H9 (cell line): ENCODE measurements around the gene STK38. TPM values are rescaled to one million over a fixed set of nuclear protein-coding genes. Genes with fewer than 3 reads are reported as not detected.

Experiments
- DNase-seq: peaks from one replicate; pipeline ENCODE4 v3.0.0-alpha.2; 2017
- H2AFZ ChIP-seq: one replicate; pipeline ENCODE4 v1.6.1; 2013; ENCODE audit warnings: mild to moderate bottlenecking, low read length, control low read depth, moderate library complexity
- H2AK5ac ChIP-seq: 2 replicates; pipeline ENCODE4 v1.6.1; 2013; ENCODE audit warnings: low read length, control low read depth, mixed read lengths; ENCODE audit not compliant: insufficient read length
- H2BK120ac ChIP-seq: one replicate; pipeline ENCODE4 v1.6.1; 2013; ENCODE audit warnings: low read depth, mild to moderate bottlenecking, low read length, control low read depth, inconsistent platforms; ENCODE audit not compliant: poor library complexity, severe bottlenecking
- H2BK12ac ChIP-seq: 2 replicates; pipeline ENCODE4 v1.6.1; 2013; ENCODE audit warnings: low read length, control low read depth, mixed read lengths, low read depth; ENCODE audit not compliant: insufficient read length
- H2BK15ac ChIP-seq: 2 replicates; pipeline ENCODE4 v1.6.1; 2013; ENCODE audit warnings: low read depth, low read length, control low read depth
- H2BK20ac ChIP-seq: one replicate; pipeline ENCODE4 v1.6.1; 2013; ENCODE audit warnings: low read depth, mild to moderate bottlenecking, low read length, control low read depth, inconsistent platforms; ENCODE audit not compliant: poor library complexity, severe bottlenecking
- H2BK5ac ChIP-seq: 2 replicates; pipeline ENCODE4 v1.6.1; 2013; ENCODE audit warnings: low read length, control low read depth, mixed read lengths; ENCODE audit not compliant: insufficient read length
- H3K14ac ChIP-seq: 2 replicates; pipeline ENCODE4 v1.6.1; 2013; ENCODE audit warnings: low read length, control low read depth; ENCODE audit not compliant: insufficient read depth
- H3K18ac ChIP-seq: 2 replicates; pipeline ENCODE4 v1.6.1; 2013; ENCODE audit warnings: low read depth, mild to moderate bottlenecking, mixed read lengths, low read length, control low read depth; ENCODE audit not compliant: insufficient read length
- H3K23ac ChIP-seq: 2 replicates; pipeline ENCODE4 v1.6.1; 2013; ENCODE audit warnings: low read length, control low read depth, mixed read lengths, low read depth; ENCODE audit not compliant: insufficient read length
- H3K23me2 ChIP-seq: 2 replicates; pipeline ENCODE4 v1.6.1; 2013; ENCODE audit warnings: low read depth, mild to moderate bottlenecking, mixed read lengths, low read length, control low read depth; ENCODE audit not compliant: insufficient read length, poor library complexity, severe bottlenecking
- H3K27ac ChIP-seq: 2 replicates; pipeline ENCODE4 v1.5.1; 2013; ENCODE audit warnings: low read length, control low read depth, mixed read lengths, low read depth; ENCODE audit not compliant: insufficient read length
- H3K27me3 ChIP-seq: 2 replicates; pipeline ENCODE4 v1.6.1; 2013; ENCODE audit warnings: low read length, control low read depth, inconsistent platforms; ENCODE audit not compliant: insufficient read depth
- H3K4ac ChIP-seq: 2 replicates; pipeline ENCODE4 v1.6.1; 2013; ENCODE audit warnings: low read depth, mild to moderate bottlenecking, control low read depth, inconsistent platforms, low read length, moderate library complexity
- H3K4me1 ChIP-seq: 2 replicates; pipeline ENCODE4 v1.6.1; 2013; ENCODE audit warnings: low read length, control low read depth, inconsistent platforms; ENCODE audit not compliant: insufficient read depth
- H3K4me2 ChIP-seq: 2 replicates; pipeline ENCODE4 v1.6.1; 2013; ENCODE audit warnings: low read length, control low read depth, mixed read lengths; ENCODE audit not compliant: insufficient read length, insufficient read depth
- H3K56ac ChIP-seq: 2 replicates; pipeline ENCODE4 v1.6.1; 2013; ENCODE audit warnings: low read depth, mild to moderate bottlenecking, mixed read lengths, low read length, control low read depth; ENCODE audit not compliant: insufficient read length
- H3K79me1 ChIP-seq: 2 replicates; pipeline ENCODE4 v1.6.1; 2013; ENCODE audit warnings: low read depth, mild to moderate bottlenecking, moderate library complexity, low read length, control low read depth, inconsistent platforms; ENCODE audit not compliant: insufficient read depth, poor library complexity, severe bottlenecking
- H3K79me2 ChIP-seq: 2 replicates; pipeline ENCODE4 v1.6.1; 2013; ENCODE audit warnings: low read length, control low read depth, inconsistent platforms; ENCODE audit not compliant: insufficient read depth
- H3K9ac ChIP-seq: 2 replicates; pipeline ENCODE4 v1.6.1; 2013; ENCODE audit warnings: low read length, control low read depth, mixed read lengths; ENCODE audit not compliant: insufficient read length; ENCODE audit errors: extremely low read depth
- H3K9me3 ChIP-seq: one replicate; pipeline ENCODE4 v1.6.1; 2013; ENCODE audit warnings: low read depth, low read length, inconsistent platforms; ENCODE audit not compliant: control insufficient read depth
- H3T11ph ChIP-seq: one replicate; pipeline ENCODE4 v1.6.1; 2013; ENCODE audit warnings: mild to moderate bottlenecking, low read length, control low read depth, inconsistent platforms
- H4K20me1 ChIP-seq: one replicate; pipeline ENCODE4 v1.6.1; 2013; ENCODE audit not compliant: control insufficient read depth, insufficient read length, insufficient read depth
- H4K5ac ChIP-seq: 2 replicates; pipeline ENCODE4 v1.6.1; 2013; ENCODE audit warnings: low read depth, mild to moderate bottlenecking, mixed read lengths, low read length, control low read depth; ENCODE audit not compliant: insufficient read length
- H4K8ac ChIP-seq: replicated peaks from 2 replicates; pipeline ENCODE4 v1.6.1; 2013; ENCODE audit warnings: low read length, control low read depth, mixed read lengths, low read depth; ENCODE audit not compliant: insufficient read length
- H4K91ac ChIP-seq: 2 replicates; pipeline ENCODE4 v1.6.1; 2013; ENCODE audit warnings: low read depth, mild to moderate bottlenecking, moderate library complexity, mixed read lengths, low read length, control low read depth; ENCODE audit not compliant: insufficient read length
- H3K27ac Mint-ChIP-seq, 3 experiments: 2 replicates in 2 of 3; 3 replicates in 1 of 3; pipeline ENCODE4 v1.8.0; 2020 to 2021; ENCODE audit warnings: mixed read lengths in 3 of 3, mild to moderate bottlenecking in 1 of 3, moderate library complexity in 1 of 3
- H3K27me3 Mint-ChIP-seq: 2 replicates; pipeline ENCODE4 v1.8.0; 2021; ENCODE audit warnings: low read depth, mild to moderate bottlenecking, moderate library complexity, mixed read lengths
- H3K36me3 Mint-ChIP-seq, 3 experiments: 2 replicates in 2 of 3; 3 replicates in 1 of 3; pipeline ENCODE4 v1.8.0; 2020 to 2021; ENCODE audit warnings: low read depth in 3 of 3, mixed read lengths in 3 of 3; ENCODE audit not compliant: insufficient read depth in 1 of 3
- H3K4me1 Mint-ChIP-seq, 2 experiments: 2 replicates each; pipeline ENCODE4 v1.8.0; 2020; ENCODE audit warnings: mixed read lengths in 2 of 2
- H3K4me3 Mint-ChIP-seq, 2 experiments: 2 replicates in 1 of 2; 3 replicates in 1 of 2; pipeline ENCODE4 v1.8.0; 2020 to 2021; ENCODE audit warnings: mild to moderate bottlenecking in 2 of 2, mixed read lengths in 2 of 2, moderate library complexity in 1 of 2
- H3K9me3 Mint-ChIP-seq, 2 experiments: 2 replicates in 1 of 2; 3 replicates in 1 of 2; pipeline ENCODE4 v1.8.0; 2020; ENCODE audit warnings: mild to moderate bottlenecking in 2 of 2, mixed read lengths in 2 of 2, moderate library complexity in 1 of 2
- WGBS: extraction: QIAGEN DNeasy Blood & Tissue Kit; methylation state at CpG from one replicate; pipeline ENCODE4 v1.1.7; 2013; ENCODE audit warnings: missing lambda C conversion rate, low lambda C conversion rate, mixed read lengths; ENCODE audit not compliant: insufficient read length; ENCODE audit errors: extremely low coverage; 5-methylcytosine and 5-hydroxymethylcytosine counted together
- total RNA-seq: library from RNA; stranded (reverse); gene quantifications from 2 replicates; pipeline ENCODE4 v1.2.1, GENCODE V29; 2021
- TF ChIP-seq, protein P1 (sequence below): fragments of 200-600 bp; sonication (generic); conservative IDR thresholded peaks from 3 replicates; pipeline ENCODE4 v1.8.0; 2021; ENCODE audit warnings: antibody characterized with exemption, mild to moderate bottlenecking

STK38 gene
- total RNA-seq, 1 experiment from 2014 or later, result 17.5 TPM

DNA sequence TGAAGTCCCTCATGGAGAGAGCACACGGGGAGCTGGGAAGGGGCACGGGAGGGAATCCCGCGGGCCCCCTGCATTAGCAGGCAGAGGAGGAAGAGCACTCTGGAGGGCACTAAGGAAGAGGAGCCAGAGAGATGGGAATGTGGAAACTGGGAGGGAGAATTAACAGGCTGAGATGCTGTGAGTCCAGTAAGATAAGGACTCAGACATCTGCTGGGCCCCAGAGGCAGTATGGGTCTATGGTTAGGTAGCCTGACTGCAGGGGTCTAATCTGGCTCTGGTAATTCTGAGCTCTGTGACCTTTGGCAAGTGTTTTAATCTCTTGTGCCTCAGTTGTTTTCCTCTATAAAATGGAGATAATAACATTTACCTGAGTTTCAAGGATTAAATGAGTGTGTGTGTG is 31.2 kb upstream of the STK38 start:
- Mint-ChIP-seq H3K4me1 (peaks cover 6 to 8% of the 10 kb centered on the region in 2 experiments), H3K4me3 (no peak overlapping the region), H3K9me3 (peaks cover 0 to 2% of the 10 kb centered on the region in 2 experiments; a peak in 1 of 5 replicates), H3K36me3 (no peaks in the 10 kb centered on the region), H3K27me3 (no peaks in the 10 kb centered on the region; the same call in 1 of the 2 replicates), H3K27ac (no peak overlapping the region; a peak in 1 of 7 replicates)
- Histone ChIP-seq H3K4me1 (no peaks in the 10 kb centered on the region), H3K4ac (no peak overlapping the region), H4K8ac (no peak overlapping the region), H3K79me2 (no peaks in the 10 kb centered on the region), H2BK12ac (no peak overlapping the region), H2BK15ac (no peak overlapping the region), H3T11ph (no peak overlapping the region), H3K79me1 (no peaks in the 10 kb centered on the region), H2BK5ac (no peak overlapping the region), H3K27ac (no peak overlapping the region), H3K23me2 (no peaks in the 10 kb centered on the region), H4K91ac (no peak overlapping the region), H3K14ac (no peak overlapping the region), H3K4me2 (no peak overlapping the region), H3K56ac (no peak overlapping the region), H3K9ac (no peak overlapping the region), H2BK20ac (no peak overlapping the region), H4K20me1 (no peaks in the 10 kb centered on the region), H2AK5ac (no peak overlapping the region), H3K9me3 (no peaks in the 10 kb centered on the region), H3K23ac (no peak overlapping the region), H3K27me3 (no peaks in the 10 kb centered on the region), H2BK120ac (no peak overlapping the region), H4K5ac (no peak overlapping the region), H3K18ac (no peak overlapping the region), H2AFZ (no peak overlapping the region)
- TF ChIP-seq, protein P1, sequence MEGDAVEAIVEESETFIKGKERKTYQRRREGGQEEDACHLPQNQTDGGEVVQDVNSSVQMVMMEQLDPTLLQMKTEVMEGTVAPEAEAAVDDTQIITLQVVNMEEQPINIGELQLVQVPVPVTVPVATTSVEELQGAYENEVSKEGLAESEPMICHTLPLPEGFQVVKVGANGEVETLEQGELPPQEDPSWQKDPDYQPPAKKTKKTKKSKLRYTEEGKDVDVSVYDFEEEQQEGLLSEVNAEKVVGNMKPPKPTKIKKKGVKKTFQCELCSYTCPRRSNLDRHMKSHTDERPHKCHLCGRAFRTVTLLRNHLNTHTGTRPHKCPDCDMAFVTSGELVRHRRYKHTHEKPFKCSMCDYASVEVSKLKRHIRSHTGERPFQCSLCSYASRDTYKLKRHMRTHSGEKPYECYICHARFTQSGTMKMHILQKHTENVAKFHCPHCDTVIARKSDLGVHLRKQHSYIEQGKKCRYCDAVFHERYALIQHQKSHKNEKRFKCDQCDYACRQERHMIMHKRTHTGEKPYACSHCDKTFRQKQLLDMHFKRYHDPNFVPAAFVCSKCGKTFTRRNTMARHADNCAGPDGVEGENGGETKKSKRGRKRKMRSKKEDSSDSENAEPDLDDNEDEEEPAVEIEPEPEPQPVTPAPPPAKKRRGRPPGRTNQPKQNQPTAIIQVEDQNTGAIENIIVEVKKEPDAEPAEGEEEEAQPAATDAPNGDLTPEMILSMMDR, result no peak
- WGBS, result no CpG with 5 or more reads among the region's 4 CpGs
- no peak for DNase-seq
